OCI-LY7 (cell line): ENCODE data around the gene SOWAHA. TPM values are rescaled to one million over a fixed set of nuclear protein-coding genes. Genes with fewer than 3 reads are reported as not detected.

ENCODE experiments used
- BruUV-seq: library from RNA; stranded (reverse); fragments of 400-500 nt; replicated peaks from 2 replicates; lab custom pipeline; 2021; lab: Mats Ljungman, UMichigan
- CTCF ChIA-PET: fragments of 300-600 bp; sonication (Branson Sonifier 250); formaldehyde crosslinking; loops from one replicate; lab custom pipeline; 2022; ENCODE audit warnings: antibody characterized with exemption; ENCODE audit not compliant: unreplicated experiment; lab: Charles Lee
- POLR2A ChIA-PET: fragments of 300-600 bp; sonication (Branson Sonifier 250); formaldehyde crosslinking; loops from one replicate; lab custom pipeline; 2022; ENCODE audit warnings: antibody characterized with exemption; lab: Charles Lee
- DNase-seq: peaks from one replicate; pipeline ENCODE4 v3.0.0-alpha.2; 2015; ENCODE audit warnings: low spot score
- H2AFZ ChIP-seq: fragments of 200-600 bp; sonication (generic), shearing (Covaris generic); 2 replicates; pipeline ENCODE4 v1.6.1; 2014; ENCODE audit warnings: mild to moderate bottlenecking, antibody characterized with exemption, low read length, moderate library complexity
- H3K27ac ChIP-seq: fragments of 200-600 bp; sonication (generic); 2 replicates; pipeline ENCODE4 v1.5.1; 2014; ENCODE audit warnings: mixed run types, low read depth, mild to moderate bottlenecking, moderate library complexity, low read length, inconsistent platforms; ENCODE audit not compliant: poor library complexity, severe bottlenecking
- H3K36me3 ChIP-seq: fragments of 200-600 bp; sonication (generic); 2 replicates; pipeline ENCODE4 v1.6.1; 2014; ENCODE audit warnings: mild to moderate bottlenecking, antibody characterized with exemption, low read length, moderate library complexity, mixed read lengths; ENCODE audit not compliant: insufficient read depth
- H3K4me1 ChIP-seq: fragments of 200-600 bp; sonication (generic); 2 replicates; pipeline ENCODE4 v1.5.1; 2014; ENCODE audit warnings: mild to moderate bottlenecking, low read length; ENCODE audit not compliant: insufficient read depth, poor library complexity, severe bottlenecking
- H3K4me2 ChIP-seq: fragments of 200-600 bp; sonication (generic); 2 replicates; pipeline ENCODE4 v1.6.1; 2014; ENCODE audit warnings: mild to moderate bottlenecking, low read length
- H3K4me3 ChIP-seq: fragments of 200-600 bp; sonication (generic); 2 replicates; pipeline ENCODE4 v1.5.1; 2014; ENCODE audit warnings: mild to moderate bottlenecking, low read depth, low read length; ENCODE audit not compliant: poor library complexity, severe bottlenecking
- H3K79me2 ChIP-seq: fragments of 200-600 bp; sonication (generic); 2 replicates; pipeline ENCODE4 v1.6.1; 2016; ENCODE audit warnings: low read depth, mild to moderate bottlenecking, low read length, moderate library complexity, mixed read lengths; ENCODE audit not compliant: insufficient read depth
- H3K9me2 ChIP-seq: fragments of 200-600 bp; sonication (generic); 2 replicates; pipeline ENCODE4 v1.6.1; 2016; ENCODE audit warnings: mild to moderate bottlenecking, low read length, mixed read lengths; ENCODE audit not compliant: insufficient read depth
- H3K9me3 ChIP-seq: fragments of 200-600 bp; sonication (generic); 2 replicates; pipeline ENCODE4 v1.6.1; 2014; ENCODE audit warnings: mild to moderate bottlenecking, mixed run types, low read length, mixed read lengths
- H4K20me1 ChIP-seq: fragments of 200-600 bp; sonication (generic); 2 replicates; pipeline ENCODE4 v1.6.1; 2014; ENCODE audit warnings: mild to moderate bottlenecking, antibody characterized with exemption, low read length, moderate library complexity, mixed read lengths; ENCODE audit not compliant: insufficient read depth
- EZH2phosphoT487 ChIP-seq: fragments of 200-600 bp; sonication (generic); IDR thresholded peaks from 2 replicates; pipeline ENCODE4 v1.6.1; 2018; ENCODE audit warnings: low read depth, borderline replicate concordance, mild to moderate bottlenecking, mixed run types, antibody characterized with exemption, low read length, moderate library complexity, mixed read lengths
- intact Hi-C: fragments of 100-400 bp; cut with micrococcal nuclease; formaldehyde crosslinking; loops from one replicate; pipeline ENCODE4 v1.10.0; 2022; ENCODE audit not compliant: unreplicated experiment
- total RNA-seq, 2 experiments: library from RNA; depleted of rRNA in 1 of 2; stranded (reverse); fragments of >200 nt in 1 of 2; shearing (Covaris generic) in 1 of 2; gene quantifications; 2 replicates each; pipeline ENCODE4 v1.2.3, GENCODE V29; 2014 to 2022
- TF ChIP-seq, protein P1 (sequence below): fragments of 200-600 bp; sonication (generic); conservative IDR thresholded peaks from 2 replicates; pipeline ENCODE4 v1.5.1; 2014; ENCODE audit warnings: mild to moderate bottlenecking, antibody characterized with exemption, low read length, moderate library complexity, mixed read lengths

The SOWAHA gene
- total RNA-seq, 2 experiments from 2014 or later = not detected

DNA sequence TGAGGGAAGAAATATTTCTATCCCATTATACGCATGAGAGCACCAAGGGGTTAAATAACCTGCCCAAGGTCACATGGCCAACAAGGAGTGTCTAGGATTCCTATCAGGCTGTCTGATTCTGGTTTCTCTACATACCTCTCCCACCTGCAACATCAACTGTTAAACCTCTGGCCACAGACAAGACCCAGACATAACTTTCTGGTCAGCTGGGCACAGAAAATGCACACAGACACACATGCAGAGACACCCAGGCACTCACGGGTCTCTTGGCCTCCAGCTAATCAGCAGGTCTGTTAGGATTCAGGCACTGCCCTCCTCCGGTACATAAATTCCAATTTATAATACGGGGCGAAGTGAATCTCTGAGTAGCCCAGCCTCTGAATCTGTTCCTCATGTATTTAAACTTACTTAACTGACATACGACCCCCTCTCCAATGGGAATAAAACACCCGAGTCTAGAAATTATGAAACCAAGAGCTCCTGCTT is 37.6 kb upstream of the SOWAHA start:
- POLR2A ChIA-PET = no interaction called here
- intact Hi-C loops = no loop called here
- BruUV-seq = no TSS peak

DNA sequence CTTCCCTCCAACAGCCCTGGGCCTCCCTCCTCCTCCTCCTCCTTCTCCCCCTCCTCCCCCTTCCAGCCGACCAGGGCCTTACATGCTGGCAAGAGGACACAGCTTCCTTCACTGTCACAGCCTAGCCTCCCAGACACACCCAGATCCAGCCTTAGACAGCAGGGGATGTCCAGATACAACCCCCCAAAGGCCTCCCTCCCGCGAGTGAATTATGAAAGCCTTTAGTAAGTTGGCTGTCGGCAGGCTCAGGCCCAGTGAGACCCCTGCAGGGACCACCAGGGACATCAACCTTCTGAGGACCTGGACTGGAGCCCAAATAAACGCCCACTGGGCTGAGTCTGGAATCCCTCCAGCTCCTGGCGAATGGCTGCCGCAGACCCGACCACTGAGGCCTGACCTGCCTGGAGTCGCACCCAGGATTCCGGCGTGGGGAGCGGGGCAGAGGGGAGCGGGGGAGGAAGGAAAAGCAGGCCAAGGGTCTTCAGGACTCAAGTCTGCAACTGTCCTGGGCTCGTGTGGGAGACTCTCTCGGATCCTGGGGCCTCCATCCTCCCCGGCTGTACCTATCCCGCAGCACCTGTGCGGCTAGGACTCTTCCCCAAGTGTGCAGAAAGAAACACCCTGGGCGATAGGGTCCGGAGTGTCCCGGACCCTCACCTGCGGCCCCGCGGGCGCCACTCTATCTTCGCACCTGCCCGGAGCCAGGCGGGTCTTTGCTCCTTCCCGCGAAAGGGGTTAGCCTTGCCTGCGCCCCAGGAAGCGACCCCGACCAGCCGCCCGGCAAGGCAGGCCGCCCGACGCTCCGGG is 36.8 kb upstream of the SOWAHA start:
- Histone ChIP-seq H3K4me1 (peaks cover 7% of the 10 kb centered on the region), H3K4me2 (peak overlapping the region; percentile 68), H3K9me3 (no peaks in the 10 kb centered on the region), H3K4me3 (peak overlapping the region; percentile 70), H3K79me2 (no peaks in the 10 kb centered on the region), H3K27ac (no peak overlapping the region), H2AFZ (0 out of 2 replicates have a peak overlapping the region, but pooled peaks have one; percentile 38), H3K9me2 (no peaks in the 10 kb centered on the region), H4K20me1 (no peaks in the 10 kb centered on the region), H3K36me3 (no peaks in the 10 kb centered on the region)
- ChIA-PET POLR2A (no interaction called here), CTCF (no interaction called here)
- TF ChIP-seq EZH2phosphoT487 = no peak
- TF ChIP-seq, protein P1, sequence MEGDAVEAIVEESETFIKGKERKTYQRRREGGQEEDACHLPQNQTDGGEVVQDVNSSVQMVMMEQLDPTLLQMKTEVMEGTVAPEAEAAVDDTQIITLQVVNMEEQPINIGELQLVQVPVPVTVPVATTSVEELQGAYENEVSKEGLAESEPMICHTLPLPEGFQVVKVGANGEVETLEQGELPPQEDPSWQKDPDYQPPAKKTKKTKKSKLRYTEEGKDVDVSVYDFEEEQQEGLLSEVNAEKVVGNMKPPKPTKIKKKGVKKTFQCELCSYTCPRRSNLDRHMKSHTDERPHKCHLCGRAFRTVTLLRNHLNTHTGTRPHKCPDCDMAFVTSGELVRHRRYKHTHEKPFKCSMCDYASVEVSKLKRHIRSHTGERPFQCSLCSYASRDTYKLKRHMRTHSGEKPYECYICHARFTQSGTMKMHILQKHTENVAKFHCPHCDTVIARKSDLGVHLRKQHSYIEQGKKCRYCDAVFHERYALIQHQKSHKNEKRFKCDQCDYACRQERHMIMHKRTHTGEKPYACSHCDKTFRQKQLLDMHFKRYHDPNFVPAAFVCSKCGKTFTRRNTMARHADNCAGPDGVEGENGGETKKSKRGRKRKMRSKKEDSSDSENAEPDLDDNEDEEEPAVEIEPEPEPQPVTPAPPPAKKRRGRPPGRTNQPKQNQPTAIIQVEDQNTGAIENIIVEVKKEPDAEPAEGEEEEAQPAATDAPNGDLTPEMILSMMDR = no peak
- no peak for DNase-seq
- intact Hi-C loops = loop anchor here (1.0 kb wide), 1 partner anchor 19 kb away; no protein-coding TSS in a partner anchor
- BruUV-seq = no TSS peak

More for the DNA sequence above, 37.6 kb upstream of the SOWAHA start:
- Histone ChIP-seq H2AFZ (no peak overlapping the region), H3K9me3 (no peaks in the 10 kb centered on the region), H3K36me3 (no peaks in the 10 kb centered on the region), H3K4me1 (peaks cover 7% of the 10 kb centered on the region), H3K4me3 (no peak overlapping the region), H3K79me2 (no peaks in the 10 kb centered on the region), H3K27ac (no peak overlapping the region), H3K9me2 (no peaks in the 10 kb centered on the region), H4K20me1 (no peaks in the 10 kb centered on the region), H3K4me2 (no peak overlapping the region)
- CTCF ChIA-PET = no interaction called here
- TF ChIP-seq, protein P1 = no peak
- no peak for TF ChIP-seq EZH2phosphoT487
- DNase-seq = no peak

DNA sequence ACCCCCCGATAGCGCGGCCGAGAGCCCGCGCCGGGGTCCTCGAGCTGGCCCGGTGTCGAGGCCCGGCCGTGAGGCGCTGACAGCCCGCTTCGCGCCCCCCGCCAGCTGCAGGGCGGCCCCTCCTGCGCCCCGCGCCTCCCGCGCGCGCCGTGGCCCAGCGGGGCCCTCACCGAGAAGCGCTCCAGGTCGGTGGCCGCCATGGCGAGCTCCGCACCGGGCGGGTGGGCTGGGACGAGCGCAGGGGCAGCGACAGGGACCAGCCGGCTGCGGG is 36.2 kb upstream of the SOWAHA start:
- CTCF ChIA-PET = no interaction called here
- H3K36me3 ChIP-seq = no peaks in the 10 kb centered on the region
- no peaks in the 10 kb centered on the region for H4K20me1 ChIP-seq
- H3K4me2 ChIP-seq = peak overlapping the region; percentile 68
- H3K9me3 ChIP-seq = no peaks in the 10 kb centered on the region
- no peak overlapping the region for H3K27ac ChIP-seq
- no peaks in the 10 kb centered on the region for H3K9me2 ChIP-seq
- no peak for DNase-seq
- intact Hi-C loops = loop anchor here (1.0 kb wide), 1 partner anchor 18 kb away; no protein-coding TSS in a partner anchor
- peaks cover 7% of the 10 kb centered on the region for H3K4me1 ChIP-seq
- POLR2A ChIA-PET = no interaction called here
- TF ChIP-seq EZH2phosphoT487 = no peak
- TF ChIP-seq, protein P1 = no peak
- H3K4me3 ChIP-seq = peak overlapping the region; percentile 70
- H3K79me2 ChIP-seq = no peaks in the 10 kb centered on the region
- 0 out of 2 replicates have a peak overlapping the region, but pooled peaks have one; percentile 38 for H2AFZ ChIP-seq
- BruUV-seq = no TSS peak
